IgD-negative memory B cell (primary cell): ENCODE measurements around the gene SPATA31A6. TPM values are rescaled to one million over a fixed set of nuclear protein-coding genes. Genes with fewer than 3 reads are reported as not detected.
"Not testable (repeated sequence)": the region's sequence is repeated elsewhere in the genome, so short reads cannot be mapped to it uniquely, and the experiment has no call there.

Experiments
- H3K27ac Mint-ChIP-seq, 3 donors: one replicate each; pipeline ENCODE4 v1.8.0; 2020 to 2022; ENCODE audit warnings: mild to moderate bottlenecking in 3 of 3, mixed read lengths in 3 of 3, moderate library complexity in 1 of 3
- H3K27me3 Mint-ChIP-seq: one replicate; pipeline ENCODE4 v1.8.0; 2021; ENCODE audit warnings: mixed read lengths
- H3K36me3 Mint-ChIP-seq: one replicate; pipeline ENCODE4 v1.8.0; 2020; ENCODE audit warnings: mild to moderate bottlenecking, mixed read lengths
- H3K4me1 Mint-ChIP-seq, 3 donors: one replicate each; pipeline ENCODE4 v1.8.0; 2020 to 2022; ENCODE audit warnings: mixed read lengths in 3 of 3, mild to moderate bottlenecking in 1 of 3
- H3K4me3 Mint-ChIP-seq, 4 donors: one replicate each; pipeline ENCODE4 v1.8.0; 2020 to 2022; ENCODE audit warnings: mild to moderate bottlenecking in 4 of 4, mixed read lengths in 4 of 4, moderate library complexity in 3 of 4
- H3K9me3 Mint-ChIP-seq, 3 donors: one replicate each; pipeline ENCODE4 v1.8.0; 2020 to 2021; ENCODE audit warnings: mixed read lengths in 3 of 3, mild to moderate bottlenecking in 1 of 3
- polyA plus RNA-seq: library from polyadenylated mRNA; unstranded; fragments of 300-500 nt; fragmentation: Illumina TruSeq; gene quantifications from one replicate; pipeline ENCODE4 v1.2.3, GENCODE V29; 2021

Gene SPATA31A6
- polyA plus RNA-seq = not detected

DNA sequence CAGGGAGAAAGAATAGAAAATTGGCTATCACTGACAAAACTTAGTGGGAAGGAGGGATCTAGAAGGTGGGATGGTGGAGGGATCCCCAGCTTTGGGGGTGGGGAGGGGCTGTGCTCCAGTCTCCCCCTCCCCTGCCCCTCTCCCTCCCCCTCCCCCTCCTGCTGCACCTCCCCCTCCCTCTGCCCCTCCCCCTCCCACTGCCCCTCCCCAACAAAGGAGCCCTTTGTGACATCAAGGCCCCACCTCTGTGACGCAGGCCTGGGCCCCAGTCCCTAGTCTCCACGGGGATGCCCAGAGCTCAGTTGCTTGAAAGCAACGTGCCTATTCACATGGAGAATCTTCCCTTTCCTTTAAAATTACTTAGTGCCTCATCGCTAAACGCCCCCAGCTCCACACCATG, at the start of gene SPATA31A6:
SPATA31A6 (plus strand) TSS at position 301 of the 400 bp plus-strand sequence; CDS start at position 330, 29 bp downstream.
- H3K4me1 Mint-ChIP-seq, H3K4me3 Mint-ChIP-seq, H3K27ac Mint-ChIP-seq, H3K36me3 Mint-ChIP-seq, H3K27me3 Mint-ChIP-seq, H3K9me3 Mint-ChIP-seq: not testable (repeated sequence)

DNA sequence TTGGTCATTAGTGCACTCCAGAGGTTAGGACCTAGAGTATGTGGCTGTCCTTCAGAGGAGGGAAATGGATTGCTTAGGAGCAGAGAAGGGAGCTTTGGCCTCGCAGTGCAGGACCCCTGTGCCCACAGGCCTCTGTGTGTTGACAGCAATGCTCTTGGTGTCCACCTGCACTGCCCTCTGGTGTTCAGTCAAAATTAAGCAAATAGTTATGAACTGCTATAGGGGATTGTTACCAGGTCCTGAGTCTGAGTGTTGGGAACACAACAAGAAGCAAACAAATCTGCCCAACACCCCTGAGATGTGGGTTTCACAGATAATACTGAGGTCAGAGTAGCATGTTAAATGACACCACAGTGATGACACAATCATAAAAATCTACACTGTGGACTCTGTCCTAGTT, 23.2 kb upstream of the SPATA31A6 start:
- not testable (repeated sequence) for H3K27me3 Mint-ChIP-seq, H3K9me3 Mint-ChIP-seq, H3K36me3 Mint-ChIP-seq, H3K4me1 Mint-ChIP-seq, H3K27ac Mint-ChIP-seq, H3K4me3 Mint-ChIP-seq

DNA sequence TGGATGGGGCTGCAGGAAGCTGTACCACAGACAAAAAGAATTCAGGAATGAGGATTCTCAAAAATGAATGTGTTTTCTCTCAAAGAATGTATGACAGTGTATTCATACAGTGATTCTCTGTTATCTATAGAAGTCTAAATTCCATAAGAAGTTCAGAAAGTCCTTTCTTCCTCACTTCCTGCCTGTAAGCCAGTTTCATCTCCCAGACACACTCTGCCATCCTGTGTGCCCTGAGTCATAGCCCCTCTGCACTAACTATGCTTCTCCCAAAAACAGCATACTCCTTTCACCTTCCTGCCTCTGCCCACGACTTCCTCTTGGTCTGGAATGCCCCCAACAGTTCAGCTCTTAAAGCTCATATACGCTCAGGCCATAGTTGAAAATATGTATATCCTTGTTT, 36.4 kb downstream of the SPATA31A6 start:
- H3K9me3 Mint-ChIP-seq, H3K27me3 Mint-ChIP-seq, H3K4me3 Mint-ChIP-seq, H3K4me1 Mint-ChIP-seq, H3K27ac Mint-ChIP-seq, H3K36me3 Mint-ChIP-seq: not testable (repeated sequence)

DNA sequence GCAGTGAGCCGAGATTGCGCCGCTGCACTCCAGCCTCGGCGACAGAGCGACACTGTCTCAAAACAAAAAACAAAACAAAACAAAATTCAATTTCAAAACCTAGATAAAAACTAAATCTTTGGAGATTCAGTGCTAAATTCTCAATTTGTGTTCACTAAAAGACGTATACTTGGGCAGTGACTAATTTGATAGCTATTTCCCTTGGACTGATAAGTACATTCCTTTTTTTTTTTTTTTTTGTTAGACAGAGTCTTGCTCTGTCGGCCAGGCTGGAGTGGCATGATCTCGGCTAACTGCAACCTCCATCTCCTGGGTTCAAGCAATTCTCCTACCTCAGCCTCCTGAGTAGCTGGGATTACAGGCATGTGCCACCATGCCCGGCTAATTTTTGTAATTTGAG, 39.8 kb downstream of the SPATA31A6 start:
- not testable (repeated sequence) for H3K4me3 Mint-ChIP-seq, H3K9me3 Mint-ChIP-seq, H3K4me1 Mint-ChIP-seq, H3K36me3 Mint-ChIP-seq, H3K27ac Mint-ChIP-seq, H3K27me3 Mint-ChIP-seq

DNA sequence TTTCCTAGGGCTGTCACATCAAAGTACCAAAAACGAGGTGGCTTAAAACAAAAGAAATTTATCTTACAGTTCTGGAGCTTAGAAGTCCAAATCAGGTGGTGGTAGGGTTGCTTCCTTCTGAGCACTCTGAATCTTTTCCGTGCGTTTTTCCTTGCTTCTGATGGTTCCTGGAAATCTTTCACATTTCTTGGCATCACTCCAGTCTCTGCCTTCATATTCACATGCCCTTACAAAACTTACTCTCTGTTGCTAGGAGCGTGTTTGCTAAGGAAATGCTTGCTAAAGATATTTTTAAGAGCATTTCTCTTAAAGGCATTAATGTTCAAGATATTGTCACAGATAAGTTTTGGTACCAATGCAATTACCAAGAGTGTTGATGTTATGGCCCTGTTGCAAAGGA, 49.6 kb downstream of the SPATA31A6 start:
- not testable (repeated sequence) for H3K36me3 Mint-ChIP-seq, H3K27ac Mint-ChIP-seq, H3K27me3 Mint-ChIP-seq, H3K4me1 Mint-ChIP-seq, H3K4me3 Mint-ChIP-seq, H3K9me3 Mint-ChIP-seq

DNA sequence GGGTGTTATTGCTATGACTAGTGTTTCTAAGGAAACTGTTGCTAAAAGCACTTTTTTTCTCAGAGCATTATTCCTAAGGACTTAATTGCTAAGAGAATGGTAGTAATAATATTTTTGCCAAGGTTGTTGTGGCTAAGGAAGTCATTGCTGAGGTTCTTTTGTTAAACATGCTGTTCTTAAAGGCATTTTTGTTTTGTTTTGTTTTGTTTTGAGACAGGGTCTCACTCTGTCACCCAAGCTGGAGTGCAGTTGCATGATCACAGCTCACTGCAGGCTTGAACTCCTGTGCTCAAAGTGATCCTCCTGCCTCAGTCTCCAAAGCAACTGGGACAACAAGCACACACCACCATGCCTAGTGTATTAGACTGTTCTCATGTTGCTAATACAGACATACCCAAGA, 51.2 kb downstream of the SPATA31A6 start:
- not testable (repeated sequence) for H3K27me3 Mint-ChIP-seq, H3K36me3 Mint-ChIP-seq, H3K27ac Mint-ChIP-seq

DNA sequence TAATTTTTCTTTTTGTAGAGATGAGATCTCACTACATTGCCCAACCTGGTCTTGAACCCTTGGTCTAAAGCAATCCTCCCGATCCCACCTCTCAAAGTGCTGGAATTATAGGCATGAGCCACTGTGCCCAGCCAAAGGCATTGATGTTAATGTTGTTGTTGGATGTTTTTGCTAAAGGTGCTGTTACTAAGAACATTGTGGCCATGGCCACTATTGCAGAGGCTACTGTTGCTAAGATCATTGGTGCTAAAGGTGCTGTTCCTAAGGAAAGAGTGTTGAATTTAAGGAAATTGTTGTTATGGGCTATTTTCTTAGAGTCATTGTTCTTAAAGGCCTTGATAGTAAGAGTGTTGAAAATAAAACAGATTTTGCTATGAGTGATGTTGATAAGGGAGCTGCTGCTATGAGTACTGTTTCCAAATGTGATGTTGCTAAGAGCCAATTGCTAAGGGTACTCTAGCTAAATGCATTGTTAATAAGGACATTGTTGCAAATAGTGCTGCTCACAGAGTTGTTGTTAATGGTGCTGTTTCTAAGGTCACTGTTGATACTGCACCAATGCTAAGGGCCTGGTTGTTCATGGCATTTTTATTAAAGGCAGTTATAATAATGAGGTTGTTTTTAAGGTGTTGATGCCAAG, 52.0 kb downstream of the SPATA31A6 start:
- not testable (repeated sequence) for H3K4me3 Mint-ChIP-seq, H3K9me3 Mint-ChIP-seq, H3K36me3 Mint-ChIP-seq, H3K27ac Mint-ChIP-seq, H3K27me3 Mint-ChIP-seq, H3K4me1 Mint-ChIP-seq

More for the DNA sequence above, 51.2 kb downstream of the SPATA31A6 start:
- H3K4me3 Mint-ChIP-seq, H3K9me3 Mint-ChIP-seq, H3K4me1 Mint-ChIP-seq: not testable (repeated sequence)

DNA sequence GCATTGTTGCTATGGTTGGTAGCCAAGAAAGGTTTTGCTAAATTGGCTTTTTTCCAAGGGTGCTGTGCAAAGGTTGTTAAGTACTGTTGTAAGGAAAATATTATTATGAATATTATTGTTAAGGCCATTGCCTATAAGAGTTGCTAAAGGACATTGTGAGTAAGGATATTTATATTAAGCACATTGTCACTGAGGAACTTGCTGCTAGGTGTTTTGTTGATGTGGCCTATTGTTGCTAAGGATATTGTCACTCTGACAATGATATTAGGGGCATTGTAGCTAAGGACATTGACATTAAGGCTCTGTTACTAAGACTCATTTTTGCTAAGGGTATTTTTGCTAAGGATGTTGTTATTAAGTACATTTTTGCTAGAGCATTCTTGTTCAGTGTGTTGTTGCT, 52.6 kb downstream of the SPATA31A6 start:
- H3K4me1 Mint-ChIP-seq, H3K36me3 Mint-ChIP-seq, H3K9me3 Mint-ChIP-seq, H3K4me3 Mint-ChIP-seq, H3K27ac Mint-ChIP-seq, H3K27me3 Mint-ChIP-seq: not testable (repeated sequence)

DNA sequence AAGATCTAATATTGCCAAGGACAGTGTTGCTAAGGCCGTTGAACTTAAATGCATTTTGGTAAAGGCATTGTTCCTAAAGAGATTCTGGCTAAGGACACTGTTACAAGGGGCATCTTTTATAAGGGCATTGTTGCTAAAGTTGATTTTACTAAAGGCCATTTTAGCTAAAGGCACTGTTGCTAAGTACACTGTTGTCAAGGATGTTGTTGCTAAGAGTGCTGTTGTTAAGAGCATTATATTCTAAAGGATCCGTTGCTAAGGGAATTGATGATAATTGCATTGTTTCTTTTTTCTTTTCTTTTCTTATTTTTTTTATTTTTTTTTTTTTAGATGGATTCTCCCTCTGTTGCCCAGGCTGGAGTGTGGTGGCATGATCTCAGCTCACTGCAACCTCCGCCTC, 53.9 kb downstream of the SPATA31A6 start:
- H3K9me3 Mint-ChIP-seq, H3K27ac Mint-ChIP-seq, H3K36me3 Mint-ChIP-seq, H3K4me3 Mint-ChIP-seq, H3K4me1 Mint-ChIP-seq, H3K27me3 Mint-ChIP-seq: not testable (repeated sequence)

DNA sequence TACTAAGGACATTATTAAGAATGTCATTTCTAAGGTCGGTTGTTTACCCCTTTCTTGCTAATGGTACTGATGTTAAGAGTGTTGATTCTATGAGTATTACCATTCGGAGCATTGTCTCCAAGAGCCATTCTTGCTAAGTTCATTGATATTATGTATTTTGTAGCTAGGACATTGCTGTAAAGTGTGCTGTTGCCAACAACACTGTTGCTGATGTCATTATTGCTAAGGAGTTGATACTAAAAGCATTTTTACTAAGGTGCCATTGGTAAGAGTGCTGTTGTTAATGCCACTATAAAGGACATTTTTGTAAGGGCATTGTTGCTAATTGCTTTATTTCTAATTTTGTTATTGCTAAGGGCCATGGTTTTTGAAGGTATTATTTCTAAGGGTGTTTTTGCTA, 55.4 kb downstream of the SPATA31A6 start:
- H3K4me1 Mint-ChIP-seq, H3K27me3 Mint-ChIP-seq, H3K4me3 Mint-ChIP-seq: not testable (repeated sequence)

More for the DNA sequence above, 55.4 kb downstream of the SPATA31A6 start:
- H3K27ac Mint-ChIP-seq, H3K9me3 Mint-ChIP-seq, H3K36me3 Mint-ChIP-seq: not testable (repeated sequence)

Other genes with a start within 250 kb of the SPATA31A6 start
- 0.16 TPM for gene CNTNAP3B, start 54.2 kb upstream of the SPATA31A6 start, polyA plus RNA-seq